Measurements from ENCODE around the gene BANP. TPM values are rescaled to one million over a fixed set of nuclear protein-coding genes. Genes with fewer than 3 reads are reported as not detected.
A peak's percentile ranks its signal among the peaks of the same experiment; 100 is the strongest.
"Not testable (repeated sequence)": the region's sequence is repeated elsewhere in the genome, so short reads cannot be mapped to it uniquely, and the experiment has no call there.

BANP gene
- total RNA-seq, 1 donor: 25.9 TPM

GRCh38 chr16:87984632-87985267, 33.5 kb downstream of the BANP start:
- H3K4me3 ChIP-seq (ENCODE audit: low read depth, low read length): no peak overlapping the region
- no peak for DNase-seq (ENCODE audit: low read depth)
- TF ChIP-seq CTCF (IDR thresholded peaks at IDR 0.05; ENCODE audit: insufficient read depth, low read depth, low read length): no peak

- not testable (repeated sequence) for DNase-seq (ENCODE audit: low read depth); H3K4me3 ChIP-seq (ENCODE audit: low read depth, low read length)
These were observed 34.3 kb downstream of the BANP start for GRCh38 chr16:87985493-87985892.

GRCh38 chr16:87986361-87986849, 35.2 kb downstream of the BANP start:
- peak; percentile 62 for DNase-seq (ENCODE audit: low read depth)
- H3K4me3 ChIP-seq (ENCODE audit: low read depth, low read length): not testable (repeated sequence)

GRCh38 chr16:87988596-87988995, 37.4 kb downstream of the BANP start:
- not testable (repeated sequence) for H3K4me3 ChIP-seq (ENCODE audit: low read depth, low read length)

GRCh38 chr16:87990254-87990653, 39.0 kb downstream of the BANP start:
- H3K4me3 ChIP-seq (ENCODE audit: low read depth, low read length); DNase-seq (ENCODE audit: low read depth): not testable (repeated sequence)

More at GRCh38 chr16:87988596-87988995, 37.4 kb downstream of the BANP start:
- DNase-seq (ENCODE audit: low read depth): not testable (repeated sequence)

GRCh38 chr16:87992142-87992541, 40.9 kb downstream of the BANP start:
- not testable (repeated sequence) for H3K4me3 ChIP-seq (ENCODE audit: low read depth, low read length); DNase-seq (ENCODE audit: low read depth)

- no peak for TF ChIP-seq CTCF (IDR thresholded peaks at IDR 0.05; ENCODE audit: insufficient read depth, low read depth, low read length)
- no peak overlapping the region for H3K4me3 ChIP-seq (ENCODE audit: low read depth, low read length)
- DNase-seq (ENCODE audit: low read depth): no peak
These were observed 42.7 kb downstream of the BANP start for GRCh38 chr16:87993901-87994300.

- no peak overlapping the region for H3K4me3 ChIP-seq (ENCODE audit: low read depth, low read length)
- no peak for TF ChIP-seq CTCF (IDR thresholded peaks at IDR 0.05; ENCODE audit: insufficient read depth, low read depth, low read length)
- DNase-seq (ENCODE audit: low read depth): no peak
These were observed 44.4 kb downstream of the BANP start for GRCh38 chr16:87995644-87996043.

- H3K4me3 ChIP-seq (ENCODE audit: low read depth, low read length): no peak overlapping the region
- no peak for TF ChIP-seq CTCF (IDR thresholded peaks at IDR 0.05; ENCODE audit: insufficient read depth, low read depth, low read length)
- no peak for DNase-seq (ENCODE audit: low read depth)
These were observed 46.0 kb downstream of the BANP start for GRCh38 chr16:87996962-87997880.

- H3K4me3 ChIP-seq (ENCODE audit: low read depth, low read length); DNase-seq (ENCODE audit: low read depth): not testable (repeated sequence)
These were observed 47.1 kb downstream of the BANP start for GRCh38 chr16:87998184-87998793.

- DNase-seq (ENCODE audit: low read depth); H3K4me3 ChIP-seq (ENCODE audit: low read depth, low read length): not testable (repeated sequence)
These were observed 47.8 kb downstream of the BANP start for GRCh38 chr16:87998992-87999391.
